GM10266 (cell line): Measurements from ENCODE around the gene MYLK.

ENCODE experiments used
- DNase-seq: peaks from one replicate; pipeline ENCODE4 v3.0.0; 2012; ENCODE audit errors: extremely low spot score
- TF ChIP-seq, protein P1 (sequence below): IDR thresholded peaks from 2 replicates; pipeline ENCODE4 v1.5.1; 2012; ENCODE audit warnings: mild to moderate bottlenecking, low read depth; ENCODE audit not compliant: control insufficient read depth, insufficient read depth; ENCODE audit errors: missing control alignments

The MYLK gene

DNA sequence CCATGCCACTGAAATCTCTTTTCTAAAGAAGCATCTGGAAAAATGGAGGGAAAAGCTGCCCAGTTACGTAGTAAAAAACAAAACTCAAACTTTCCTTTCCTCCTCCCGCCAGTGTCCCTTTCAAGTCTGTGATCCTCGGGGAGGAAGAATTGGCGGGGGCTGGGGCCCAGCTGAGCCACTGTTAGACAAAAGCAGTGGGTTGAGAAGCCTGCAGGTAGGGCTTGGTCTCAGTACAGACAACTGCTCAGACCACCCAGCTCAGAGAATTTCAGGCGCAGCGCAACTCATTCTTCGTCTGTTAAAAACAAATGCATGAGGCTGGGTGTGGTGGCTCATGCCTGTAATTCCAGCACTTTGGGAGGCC, 117.1 kb downstream of the MYLK start:
- no peak for DNase-seq
- TF ChIP-seq, protein P1, sequence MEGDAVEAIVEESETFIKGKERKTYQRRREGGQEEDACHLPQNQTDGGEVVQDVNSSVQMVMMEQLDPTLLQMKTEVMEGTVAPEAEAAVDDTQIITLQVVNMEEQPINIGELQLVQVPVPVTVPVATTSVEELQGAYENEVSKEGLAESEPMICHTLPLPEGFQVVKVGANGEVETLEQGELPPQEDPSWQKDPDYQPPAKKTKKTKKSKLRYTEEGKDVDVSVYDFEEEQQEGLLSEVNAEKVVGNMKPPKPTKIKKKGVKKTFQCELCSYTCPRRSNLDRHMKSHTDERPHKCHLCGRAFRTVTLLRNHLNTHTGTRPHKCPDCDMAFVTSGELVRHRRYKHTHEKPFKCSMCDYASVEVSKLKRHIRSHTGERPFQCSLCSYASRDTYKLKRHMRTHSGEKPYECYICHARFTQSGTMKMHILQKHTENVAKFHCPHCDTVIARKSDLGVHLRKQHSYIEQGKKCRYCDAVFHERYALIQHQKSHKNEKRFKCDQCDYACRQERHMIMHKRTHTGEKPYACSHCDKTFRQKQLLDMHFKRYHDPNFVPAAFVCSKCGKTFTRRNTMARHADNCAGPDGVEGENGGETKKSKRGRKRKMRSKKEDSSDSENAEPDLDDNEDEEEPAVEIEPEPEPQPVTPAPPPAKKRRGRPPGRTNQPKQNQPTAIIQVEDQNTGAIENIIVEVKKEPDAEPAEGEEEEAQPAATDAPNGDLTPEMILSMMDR, result no peak

DNA sequence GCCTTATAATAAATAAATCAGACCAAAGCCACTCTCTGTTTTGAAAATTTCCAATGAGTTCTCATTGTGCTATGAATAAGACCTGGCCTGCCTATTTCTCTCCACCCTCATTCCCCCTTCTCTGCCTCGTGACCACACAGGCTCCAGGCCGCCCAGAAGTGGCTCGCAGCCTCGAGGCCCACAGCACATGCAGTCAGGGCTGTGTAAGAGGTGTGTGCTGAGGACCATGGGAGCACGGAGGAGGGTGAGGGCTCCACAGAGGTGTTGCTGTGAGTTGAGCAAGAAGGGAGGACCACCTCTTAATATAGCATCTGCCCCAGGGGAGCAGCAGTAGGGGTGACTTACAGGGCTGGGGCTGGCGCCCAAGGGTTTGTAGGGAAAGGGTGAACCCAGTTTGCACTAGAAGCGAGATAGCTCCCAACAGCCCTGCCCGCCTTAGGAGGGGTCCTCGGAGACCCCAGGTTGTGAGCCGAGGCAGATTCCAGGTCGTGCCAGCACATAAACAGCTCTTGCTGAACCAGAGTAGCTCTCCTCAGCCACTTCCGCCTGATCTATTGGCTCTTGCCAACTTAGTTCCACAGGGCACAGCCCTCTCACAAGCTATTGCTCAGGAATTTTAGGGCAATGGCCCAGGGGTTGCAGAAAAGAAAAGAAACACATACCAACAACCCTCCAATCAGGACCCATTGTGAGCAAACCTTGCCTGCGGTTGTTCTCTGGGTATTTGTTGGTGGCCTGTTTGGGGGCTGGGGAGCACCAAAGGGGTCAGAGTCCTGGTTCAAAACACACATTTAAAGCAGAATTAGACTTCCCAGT, 117.7 kb downstream of the MYLK start:
- TF ChIP-seq, protein P1, result no peak
- DNase-seq, result no peak

DNA sequence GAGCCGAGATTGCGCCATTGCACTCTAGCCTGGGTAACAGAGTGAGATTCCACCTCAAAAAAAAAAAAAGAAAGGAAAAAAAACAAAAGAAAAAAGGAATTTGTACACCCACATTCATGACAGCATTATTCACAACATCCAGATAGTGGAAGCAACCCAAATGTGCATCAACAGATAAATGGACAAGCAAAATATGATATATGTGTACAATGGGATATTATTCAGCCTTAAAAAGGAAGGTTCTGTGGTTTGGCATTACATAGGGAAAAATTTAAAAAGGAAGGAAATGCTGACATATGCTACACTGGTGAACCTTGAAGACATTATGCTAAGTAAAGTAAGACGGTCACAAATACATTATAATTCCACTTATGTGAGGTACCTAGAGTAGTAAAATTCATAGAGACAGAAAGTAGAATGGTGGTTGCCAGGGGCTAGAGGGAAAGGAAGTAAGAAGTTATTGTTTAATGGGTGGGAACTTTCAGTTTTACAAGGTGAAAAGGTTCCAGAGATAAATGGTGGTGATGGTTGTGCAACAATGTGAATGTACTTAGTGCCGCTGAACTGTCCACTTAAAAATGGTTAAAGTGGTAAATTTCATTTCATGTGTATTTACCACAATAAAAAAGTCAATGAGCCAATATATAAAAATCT, 118.5 kb downstream of the MYLK start:
- TF ChIP-seq, protein P1, result no peak
- DNase-seq, result no peak

DNA sequence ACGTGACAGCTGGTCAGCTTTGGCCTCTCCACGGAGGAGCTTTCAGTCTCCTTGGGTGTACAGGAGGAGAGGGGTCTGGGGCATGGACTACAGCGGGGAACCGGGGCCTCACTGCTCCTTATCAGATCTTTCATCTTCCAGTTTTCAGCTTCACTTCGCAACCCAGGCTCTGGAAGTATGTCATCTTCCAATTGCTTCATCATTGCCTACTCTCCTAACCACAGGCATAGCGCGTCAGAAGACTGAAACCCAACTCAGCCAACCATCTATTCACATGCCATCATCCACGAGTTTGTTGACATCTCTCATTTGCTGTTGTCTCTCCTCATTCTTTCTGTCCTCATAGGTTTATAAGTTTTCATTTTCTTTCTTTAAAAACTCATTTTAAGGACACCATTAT, 119.5 kb downstream of the MYLK start:
- TF ChIP-seq, protein P1, result no peak
- no peak for DNase-seq

DNA sequence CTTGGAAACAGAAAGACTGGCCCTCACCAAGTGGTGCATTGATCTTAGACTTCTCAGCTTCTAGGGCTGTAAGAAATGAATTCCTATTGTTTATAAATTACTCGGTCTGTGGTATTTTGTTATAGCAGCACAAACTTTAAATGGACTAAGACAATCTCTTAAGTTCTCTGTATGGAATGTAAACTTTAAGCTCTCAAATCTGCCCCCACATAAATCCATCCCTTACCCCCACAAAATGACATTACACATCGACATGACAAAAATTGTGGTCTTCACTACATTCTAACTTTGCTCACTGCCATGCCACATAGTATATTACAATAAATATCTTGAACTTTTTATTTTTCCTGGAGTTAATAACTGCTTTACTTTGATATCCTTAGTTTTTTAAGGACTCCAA, 121.3 kb downstream of the MYLK start:
- TF ChIP-seq, protein P1, result no peak
- DNase-seq, result no peak

DNA sequence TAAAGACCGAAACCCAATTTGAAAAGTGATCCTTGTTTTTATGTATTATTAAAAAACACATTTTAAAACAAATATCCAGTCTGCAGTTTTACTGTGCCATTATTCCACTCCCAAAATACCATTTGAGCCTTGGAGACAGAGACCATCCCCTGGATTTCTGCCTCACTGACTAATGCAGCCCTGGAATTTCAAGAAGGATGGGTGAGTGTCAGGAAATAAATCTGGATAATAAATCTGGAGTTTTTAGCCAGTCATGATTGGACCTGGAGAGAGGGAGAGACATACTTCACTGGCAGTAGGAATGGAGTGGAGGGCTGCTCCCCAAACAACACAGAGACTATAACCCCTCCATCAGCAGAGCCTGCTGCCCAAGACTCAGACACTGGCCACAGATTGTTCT, 123.3 kb downstream of the MYLK start:
- DNase-seq, result no peak
- TF ChIP-seq, protein P1, result no peak

DNA sequence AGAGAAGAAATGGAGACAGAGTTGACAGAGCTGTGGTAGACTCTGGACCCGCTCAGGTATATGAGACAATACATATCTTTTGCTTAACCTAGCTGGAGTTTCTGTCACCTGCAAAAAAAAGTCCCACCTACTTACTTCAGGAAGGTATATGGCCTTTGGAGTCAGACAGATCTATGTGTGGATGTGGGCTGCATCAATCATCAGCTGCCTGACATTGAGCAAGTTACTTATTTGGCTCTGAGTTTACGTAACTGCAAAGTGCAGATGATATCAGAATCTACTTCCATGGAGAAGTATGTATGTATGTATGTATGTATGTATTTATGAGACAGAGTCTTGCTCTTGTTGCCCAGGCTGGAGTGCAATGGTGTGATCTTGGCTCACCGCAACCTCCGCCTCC, 124.3 kb downstream of the MYLK start:
- DNase-seq, result no peak
- TF ChIP-seq, protein P1, result no peak
